ENCODE measurements around the gene SERP2. TPM values are rescaled to one million over a fixed set of nuclear protein-coding genes. Genes with fewer than 3 reads are reported as not detected.

SERP2 gene
- total and polyA plus RNA-seq, 2 donors (not counting 3 experiments of a cell fraction or from before 2014, with no cell fraction given) = 0.30 TPM; not detected in 1

DNA sequence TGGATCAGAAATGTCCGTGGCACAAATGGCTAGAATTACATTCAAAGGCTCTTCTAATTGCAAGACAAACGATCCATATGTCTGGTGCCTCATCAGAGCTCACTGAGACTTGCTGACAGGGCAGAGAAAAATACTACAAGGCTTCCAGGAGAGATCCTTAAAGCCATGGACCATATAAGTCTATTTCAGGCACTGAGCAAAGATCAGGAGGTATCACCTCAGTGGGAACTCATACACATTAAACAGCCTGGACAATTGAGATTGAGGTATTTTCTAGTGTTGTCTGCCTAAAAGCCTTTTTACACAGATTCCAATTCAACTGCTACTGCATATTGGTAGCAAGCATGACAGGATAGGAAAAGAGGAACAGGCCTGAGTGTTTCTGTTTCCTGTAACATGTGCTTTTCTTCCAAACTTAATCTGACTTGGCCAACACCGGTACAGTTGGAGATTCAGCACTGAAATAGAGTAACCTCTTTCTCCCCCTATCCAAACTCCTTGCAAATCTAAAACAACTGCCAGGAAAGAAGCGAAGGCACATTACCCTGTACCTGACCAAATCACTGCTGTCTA is 65.9 kb downstream of the SERP2 start:
- Histone ChIP-seq H3K36me3 (ENCODE audit: control insufficient read depth in 2 of 2, extremely low read depth in 1 of 2, insufficient read depth in 2 of 2, low read length in 2 of 2) (peaks cover 0 to 1% of the 10 kb centered on the region in 2 experiments), H3K79me2 (ENCODE audit: control insufficient read depth, insufficient read depth, low read length) (peaks cover 9% of the 10 kb centered on the region), H3K9ac (replicated peaks; ENCODE audit: extremely low read depth, insufficient read depth, low read length) (no peak overlapping the region), H3K9me1 (replicated peaks; ENCODE audit: control insufficient read depth, extremely low read depth, insufficient read depth, low read length) (no peaks in the 10 kb centered on the region), H3K4me3 (replicated peaks in 1 of 3; ENCODE audit: insufficient read depth in 1 of 3, low read depth in 1 of 3, low read length in 3 of 3) (no peak overlapping the region), H4K20me1 (replicated peaks; ENCODE audit: control insufficient read depth, extremely low read depth, insufficient read depth, low read length) (no peaks in the 10 kb centered on the region), H3K4me2 (ENCODE audit: insufficient read depth, low read length) (no peak overlapping the region), H3K27me3 (ENCODE audit: control insufficient read depth in 2 of 2, insufficient read depth in 2 of 2, low read length in 2 of 2) (no peaks in the 10 kb centered on the region), H3K4me1 (ENCODE audit: control insufficient read depth, extremely low read depth, insufficient read depth, low read length) (peaks cover 7% of the 10 kb centered on the region), H3K27ac (ENCODE audit: insufficient read depth, low read depth, low read length) (no peak overlapping the region), H3K9me3 (replicated peaks; ENCODE audit: control insufficient read depth, insufficient read depth, low read length) (no peaks in the 10 kb centered on the region), H2AFZ (ENCODE audit: low read depth, low read length) (no peak overlapping the region)
- POLR2A ChIA-PET = no interaction called here
- DNase-seq (ENCODE audit: low read depth, low spot score) (peak; percentile 15), FAIRE-seq (no peak)
- no peak for TF ChIP-seq EZH2 (IDR thresholded peaks at IDR 0.05; ENCODE audit: borderline replicate concordance, low read depth, low read length, severe bottlenecking)
- TF ChIP-seq, protein P1, sequence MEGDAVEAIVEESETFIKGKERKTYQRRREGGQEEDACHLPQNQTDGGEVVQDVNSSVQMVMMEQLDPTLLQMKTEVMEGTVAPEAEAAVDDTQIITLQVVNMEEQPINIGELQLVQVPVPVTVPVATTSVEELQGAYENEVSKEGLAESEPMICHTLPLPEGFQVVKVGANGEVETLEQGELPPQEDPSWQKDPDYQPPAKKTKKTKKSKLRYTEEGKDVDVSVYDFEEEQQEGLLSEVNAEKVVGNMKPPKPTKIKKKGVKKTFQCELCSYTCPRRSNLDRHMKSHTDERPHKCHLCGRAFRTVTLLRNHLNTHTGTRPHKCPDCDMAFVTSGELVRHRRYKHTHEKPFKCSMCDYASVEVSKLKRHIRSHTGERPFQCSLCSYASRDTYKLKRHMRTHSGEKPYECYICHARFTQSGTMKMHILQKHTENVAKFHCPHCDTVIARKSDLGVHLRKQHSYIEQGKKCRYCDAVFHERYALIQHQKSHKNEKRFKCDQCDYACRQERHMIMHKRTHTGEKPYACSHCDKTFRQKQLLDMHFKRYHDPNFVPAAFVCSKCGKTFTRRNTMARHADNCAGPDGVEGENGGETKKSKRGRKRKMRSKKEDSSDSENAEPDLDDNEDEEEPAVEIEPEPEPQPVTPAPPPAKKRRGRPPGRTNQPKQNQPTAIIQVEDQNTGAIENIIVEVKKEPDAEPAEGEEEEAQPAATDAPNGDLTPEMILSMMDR (IDR thresholded peaks at IDR 0.05; ENCODE audit: extremely low read depth in 1 of 2, insufficient read depth in 1 of 2, low read depth in 1 of 2, low read length in 2 of 2) = no peak
- no peak for TF ChIP-seq GATA2 (IDR thresholded peaks at IDR 0.05; ENCODE audit: insufficient read depth, insufficient read length, low read depth, low read length)
- TF ChIP-seq, protein P2, sequence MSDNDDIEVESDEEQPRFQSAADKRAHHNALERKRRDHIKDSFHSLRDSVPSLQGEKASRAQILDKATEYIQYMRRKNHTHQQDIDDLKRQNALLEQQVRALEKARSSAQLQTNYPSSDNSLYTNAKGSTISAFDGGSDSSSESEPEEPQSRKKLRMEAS (IDR thresholded peaks at IDR 0.05; ENCODE audit: insufficient read depth, insufficient read length) = no peak
- no peak for TF ChIP-seq POLR2AphosphoS5 (IDR thresholded peaks at IDR 0.05; ENCODE audit: insufficient read depth, low read depth, low read length)
- no peak for TF ChIP-seq FOS (IDR thresholded peaks at IDR 0.05; ENCODE audit: borderline replicate concordance, insufficient read depth, low read length)
- no peak for TF ChIP-seq POLR2A (IDR thresholded peaks at IDR 0.05; ENCODE audit: low read depth, low read length)
- no peak for TF ChIP-seq MYC (IDR thresholded peaks at IDR 0.05; ENCODE audit: low read depth, low read length)
- TF ChIP-seq JUN (IDR thresholded peaks at IDR 0.05; ENCODE audit: borderline replicate concordance, insufficient read depth, insufficient read length, low read depth) = no peak
- intact Hi-C loops (cut with micrococcal nuclease) (no loop called here), dilution Hi-C loops (cut with MboI; ENCODE audit: extremely low pct_ligation_motif_present, low sequenced_read_pairs) (no loop called here)
- CTCF ChIA-PET = interaction anchor here (0.7 to 7.2 kb wide), 10 partner anchors 34 to 534 kb away, joined by 3 to 121 read pairs (median 8); no protein-coding TSS in a partner anchor
- no TSS peak for BruUV-seq (replicated peaks)

Data from endothelial cell of umbilical vein (primary cell).